Measurements from ENCODE around the gene PLPP4. TPM values are rescaled to one million over a fixed set of nuclear protein-coding genes. Genes with fewer than 3 reads are reported as not detected.

PLPP4 gene
- polyA plus RNA-seq (ENCODE audit: insufficient read depth in 1 of 5, insufficient read length in 5 of 5, low replicate concordance in 1 of 5) = under 1 TPM in 3 of 5 donors, not detected in 2; 0.13 to 0.21 (median 0.18) TPM
- long read RNA-seq, donor 1 = 0 reads
- long read RNA-seq, donor 2 = 0 reads
- long read RNA-seq, donor 3 = 0 reads
- long read RNA-seq, donor 4 = 0 reads
- long read RNA-seq, donor 5 = 0 reads
- long read RNA-seq, donor 6 = 0 reads
- long read RNA-seq, donor 7 = 0 reads
- long read RNA-seq, donor 8 = 0 reads

DNA sequence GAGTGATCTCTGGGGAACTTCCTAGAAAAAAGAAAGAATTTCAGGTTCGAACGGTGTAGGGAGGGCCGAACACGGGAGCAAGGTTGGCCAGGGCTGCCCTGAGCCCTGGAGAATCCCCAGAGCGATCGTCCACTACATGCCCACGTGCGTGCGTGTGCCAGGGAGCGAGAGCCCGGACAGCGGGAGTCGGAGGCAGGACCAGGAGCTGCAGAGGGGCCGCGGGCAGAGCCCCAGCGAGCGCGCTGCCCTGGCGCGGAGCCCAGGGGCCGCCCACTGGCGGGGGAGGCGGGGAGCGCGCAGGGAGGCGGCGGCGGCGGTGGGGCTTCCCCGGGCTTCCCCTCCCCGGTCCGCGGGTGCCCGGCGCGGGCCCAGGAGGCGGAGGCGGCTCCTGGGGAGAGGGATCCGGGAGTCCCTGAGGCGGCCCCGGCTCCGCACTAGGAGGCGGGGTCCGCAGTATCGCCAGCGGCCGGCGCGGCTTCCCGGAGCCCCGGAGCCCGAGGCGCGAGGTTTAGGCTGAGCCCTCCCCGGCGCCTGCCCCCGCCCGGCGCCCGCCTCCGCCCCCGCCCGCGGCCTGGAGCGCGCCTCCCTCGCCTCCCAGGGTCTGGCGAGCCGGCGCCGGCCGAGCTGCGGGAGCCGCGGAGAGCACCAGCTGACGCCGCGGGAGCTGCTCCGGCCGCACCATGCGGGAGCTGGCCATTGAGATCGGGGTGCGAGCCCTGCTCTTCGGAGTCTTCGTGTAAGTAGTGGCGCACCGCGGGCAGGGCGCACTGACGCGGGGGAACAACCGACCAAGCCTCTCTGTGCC lies at the start of gene PLPP4:
Gene PLPP4 (plus strand): TSS at position 602 of the 805 bp plus-strand sequence. CDS start 79 bp downstream, at position 681.
- peak; percentile 36 to 40 for DNase-seq

DNA sequence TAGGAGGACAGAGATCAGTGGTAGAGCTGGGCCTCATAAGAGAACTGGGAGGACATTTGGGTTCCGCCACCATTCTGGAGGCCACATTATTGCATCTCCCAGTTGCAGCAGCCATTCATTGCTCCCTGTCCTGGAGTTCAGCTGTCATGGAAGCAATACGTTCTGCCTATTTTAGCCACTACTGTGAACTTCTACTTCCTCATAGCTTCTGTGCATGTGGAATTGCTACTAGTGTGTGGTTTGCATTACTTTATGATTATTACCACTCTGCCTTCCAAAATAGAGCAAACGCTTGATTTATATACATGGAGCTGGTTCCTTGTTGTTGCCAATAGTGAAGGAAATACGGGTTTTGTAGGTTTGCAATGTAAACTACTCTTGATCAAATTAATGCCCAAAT lies 47.2 kb upstream of the PLPP4 start:
- DNase-seq = no peak

DNA sequence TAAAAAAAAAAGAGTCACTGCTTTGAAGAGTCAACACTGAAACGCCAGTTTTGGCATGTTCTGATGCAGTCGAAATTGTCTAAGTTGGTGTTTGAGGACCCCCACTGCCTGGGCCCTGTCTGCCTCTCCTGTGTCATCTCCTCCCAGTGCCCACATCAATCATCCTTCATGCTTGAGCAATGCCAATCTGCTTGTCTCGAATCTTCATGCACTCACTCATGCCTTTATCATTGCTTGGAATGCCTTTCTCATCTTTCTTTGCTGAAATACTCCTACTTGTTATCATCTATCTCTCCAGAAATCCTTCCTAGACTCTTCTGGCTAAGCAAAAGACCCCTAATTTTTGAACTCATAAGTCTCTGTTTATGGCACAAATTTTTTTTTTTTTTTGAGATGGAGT lies 42.1 kb upstream of the PLPP4 start:
- no peak for DNase-seq

DNA sequence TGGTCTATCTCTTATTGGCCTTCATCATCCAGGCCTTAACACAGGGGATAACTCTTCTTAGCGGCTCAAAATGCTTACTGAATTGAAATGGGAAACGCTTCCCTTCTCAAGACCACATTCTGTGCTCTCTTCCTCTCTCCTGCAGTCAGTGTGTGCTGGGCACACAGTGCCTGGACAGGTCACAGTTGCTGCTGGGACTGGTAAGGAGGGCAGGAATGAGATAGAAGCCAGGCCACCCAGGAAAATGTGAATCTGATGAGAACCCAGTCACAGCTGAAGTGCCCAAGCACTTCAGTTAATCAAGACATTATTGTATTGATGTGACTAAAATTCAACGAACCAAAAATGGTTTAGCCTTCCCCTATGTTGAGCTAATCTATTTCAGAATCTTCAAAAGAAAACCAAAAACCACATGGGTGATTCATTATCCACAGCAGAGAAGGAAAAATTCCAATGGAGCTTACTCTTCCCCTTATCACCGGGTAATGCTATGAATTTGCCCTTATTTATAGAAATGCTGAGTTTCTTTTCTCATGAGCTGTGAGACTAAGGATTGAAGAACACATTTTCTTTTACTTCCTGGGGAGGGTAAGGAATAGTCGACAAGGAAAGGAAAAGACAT lies 41.2 kb upstream of the PLPP4 start:
- no peak for DNase-seq

DNA sequence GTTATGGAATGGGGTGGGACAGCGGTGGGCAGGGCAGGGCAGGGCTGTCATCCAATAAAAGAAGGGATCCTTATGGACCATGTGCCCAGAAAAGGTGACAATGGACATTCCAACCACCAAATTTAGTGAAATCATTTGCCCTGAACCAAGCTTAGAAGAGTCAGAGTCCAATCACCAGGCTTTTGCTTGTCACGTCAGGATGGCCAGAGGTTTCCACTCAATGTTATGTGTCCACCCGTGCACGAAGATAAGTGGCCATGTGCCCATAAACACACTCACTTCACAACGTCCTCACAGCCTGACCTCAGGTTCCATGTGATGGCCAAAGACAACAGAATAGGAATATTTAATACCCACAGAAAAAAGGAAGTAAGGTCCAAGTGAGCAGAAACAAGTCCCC lies 36.6 kb upstream of the PLPP4 start:
- no peak for DNase-seq

DNA sequence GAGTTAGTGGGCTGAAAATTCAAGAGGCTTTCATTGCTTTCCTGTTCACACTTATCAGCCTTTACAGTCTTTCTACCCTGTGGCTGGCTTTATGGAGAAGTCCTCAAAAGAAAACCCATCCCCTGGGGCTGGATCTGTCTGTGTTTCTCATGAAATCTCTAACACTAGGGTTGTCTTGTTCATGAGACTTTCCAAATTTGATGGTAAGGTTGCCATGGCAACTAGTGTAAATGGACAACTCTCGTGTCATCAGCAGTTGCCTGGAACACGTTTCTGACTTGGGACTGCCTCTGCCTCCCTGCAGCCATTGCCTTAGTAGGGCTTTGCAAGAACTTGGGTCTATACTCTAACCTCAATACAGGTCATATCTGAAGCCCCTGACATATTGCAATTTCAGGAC lies 35.8 kb upstream of the PLPP4 start:
- no peak for DNase-seq

DNA sequence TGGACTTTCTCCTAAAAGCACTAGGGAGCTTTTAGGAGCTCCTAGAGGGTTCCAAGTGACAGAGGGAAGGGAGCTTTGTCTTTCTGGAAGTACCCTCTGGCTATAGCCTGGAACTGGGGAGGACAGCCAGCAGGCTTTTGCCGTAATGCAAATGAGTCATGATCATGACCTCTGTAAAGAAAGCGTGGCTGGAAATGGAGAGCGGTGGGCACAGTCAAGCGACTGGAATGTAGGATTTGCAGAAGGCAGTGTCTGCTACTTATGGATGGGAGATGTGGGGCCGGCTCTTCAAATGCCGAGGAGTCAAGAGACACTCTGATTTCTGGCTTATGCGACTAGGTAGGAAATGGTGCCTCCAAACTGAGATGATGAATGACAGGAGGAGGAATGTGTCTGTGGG lies 34.6 kb upstream of the PLPP4 start:
- no peak for DNase-seq

DNA sequence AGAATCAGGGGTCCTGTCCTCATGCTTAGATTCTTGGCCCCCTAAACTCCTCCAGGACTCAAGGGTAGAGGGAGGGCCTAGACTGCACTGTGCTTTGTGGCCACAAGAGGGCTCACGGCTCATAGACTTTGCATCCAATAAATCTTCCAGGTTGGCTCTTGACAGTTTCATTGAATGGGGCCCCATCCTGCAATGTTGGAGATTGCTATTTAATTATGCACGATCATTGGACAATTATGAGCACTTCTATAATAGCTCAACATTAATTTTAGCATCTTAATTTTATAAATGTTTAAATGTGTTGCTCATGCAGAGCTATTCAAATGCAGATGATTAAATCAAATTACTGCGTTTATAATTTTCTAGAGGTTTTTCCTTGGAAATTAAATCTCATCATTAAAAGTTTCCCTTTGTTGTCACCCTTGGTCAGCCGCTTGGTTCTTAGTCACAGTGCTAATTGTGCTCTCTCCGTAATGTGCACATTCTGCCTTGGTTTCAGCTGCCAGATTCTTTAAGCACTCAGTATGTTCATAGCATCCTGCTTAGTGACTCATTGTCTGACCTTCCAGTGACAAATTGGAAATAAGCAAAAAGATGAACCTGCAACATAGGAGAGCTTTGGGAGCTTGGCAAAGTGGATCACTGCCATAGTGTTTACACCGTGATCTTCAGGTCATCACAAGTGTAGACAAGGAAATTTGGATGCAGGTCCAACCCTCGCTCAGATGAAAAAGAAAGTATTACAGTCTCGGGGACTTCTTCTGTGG lies 33.4 kb upstream of the PLPP4 start:
- peak; percentile 8 for DNase-seq

DNA sequence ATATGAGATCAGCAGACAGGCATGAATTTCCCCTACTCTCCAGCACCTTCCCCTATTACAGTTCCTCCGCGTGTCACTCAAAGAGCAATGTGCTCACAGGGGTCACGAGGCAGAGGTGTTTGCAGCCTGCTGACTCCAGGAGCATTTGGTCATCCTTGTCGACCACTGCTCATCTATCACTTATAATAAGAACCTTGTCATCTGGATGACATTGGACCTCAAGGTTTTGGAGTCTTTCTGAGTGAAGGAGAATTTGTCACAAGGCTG lies 32.9 kb upstream of the PLPP4 start:
- no peak for DNase-seq

DNA sequence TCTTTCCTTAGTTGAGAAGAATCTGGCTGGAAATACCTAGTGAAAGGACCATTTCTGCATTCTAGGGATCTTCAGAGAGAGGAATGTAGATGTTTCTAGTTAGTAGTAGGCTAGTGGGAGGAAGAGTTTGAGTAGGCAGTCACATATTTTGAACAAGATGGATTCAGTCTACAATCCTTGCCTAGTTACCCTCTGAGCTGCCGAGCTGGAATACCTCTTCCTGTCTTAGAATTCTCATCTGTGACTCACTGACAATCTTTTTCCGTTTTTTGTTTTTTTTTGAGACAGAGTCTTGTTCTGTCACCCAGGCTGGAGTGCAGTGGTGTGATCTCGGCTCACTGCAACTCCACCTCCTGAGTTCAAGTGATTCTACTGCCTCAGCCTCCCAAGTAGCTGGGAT lies 30.7 kb upstream of the PLPP4 start:
- DNase-seq = no peak

DNA sequence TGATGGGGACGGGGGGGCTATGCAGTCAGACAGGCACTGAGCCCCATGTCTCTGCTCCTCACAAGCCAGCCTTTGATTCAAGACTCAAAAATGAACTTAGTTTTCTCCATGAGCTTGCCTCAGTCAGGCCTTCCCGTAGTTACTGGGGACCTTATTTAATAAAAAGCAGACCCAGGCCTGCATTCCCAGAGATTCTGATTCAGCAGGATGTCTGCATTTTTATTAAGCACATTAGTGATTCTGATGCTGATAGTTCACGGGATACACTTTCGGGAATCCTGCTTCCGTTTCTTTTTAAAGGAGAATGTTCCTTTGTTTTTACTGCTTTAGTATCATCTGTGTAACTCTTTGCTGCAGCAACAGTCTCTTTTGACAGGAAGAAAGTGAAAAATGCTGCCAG lies 28.3 kb upstream of the PLPP4 start:
- DNase-seq = no peak

DNA sequence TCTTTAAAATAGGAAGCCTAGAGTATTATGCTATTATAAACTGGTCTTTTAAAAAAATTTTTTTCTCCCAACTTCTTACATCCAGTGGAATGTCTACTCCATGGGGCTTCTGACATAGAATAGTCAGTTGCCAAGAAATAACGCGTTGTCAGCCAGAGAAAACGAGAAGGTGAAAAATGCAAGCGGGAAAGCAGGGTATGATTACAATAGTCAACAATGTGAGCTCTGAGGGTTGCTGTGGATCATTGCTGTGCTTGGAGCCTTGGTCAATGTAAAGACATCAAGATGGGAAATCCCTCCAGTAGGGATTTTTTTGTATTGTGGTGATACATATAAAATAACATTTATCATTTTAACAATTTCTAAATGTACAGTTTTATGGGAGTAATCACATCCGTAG lies 27.6 kb upstream of the PLPP4 start:
- no peak for DNase-seq

DNA sequence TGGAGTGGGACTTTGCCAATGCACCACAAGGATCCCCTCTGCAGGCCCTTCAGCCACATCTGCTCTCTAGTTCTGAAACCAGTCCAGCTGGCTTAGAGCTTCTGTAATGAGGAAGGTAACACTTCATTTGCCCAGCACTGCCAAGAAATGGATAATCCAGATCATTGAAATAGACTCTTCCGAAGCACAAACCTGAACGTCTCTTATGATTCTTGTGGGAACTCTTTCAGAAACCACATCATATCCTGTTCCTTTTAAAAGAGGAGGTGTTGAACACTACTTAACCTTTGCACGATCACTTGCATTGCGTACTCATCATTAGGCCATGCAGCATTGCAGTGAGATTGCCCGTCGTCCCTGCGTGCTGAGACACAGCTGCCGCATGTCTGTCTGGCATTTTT lies 25.8 kb upstream of the PLPP4 start:
- peak; percentile 15 for DNase-seq

DNA sequence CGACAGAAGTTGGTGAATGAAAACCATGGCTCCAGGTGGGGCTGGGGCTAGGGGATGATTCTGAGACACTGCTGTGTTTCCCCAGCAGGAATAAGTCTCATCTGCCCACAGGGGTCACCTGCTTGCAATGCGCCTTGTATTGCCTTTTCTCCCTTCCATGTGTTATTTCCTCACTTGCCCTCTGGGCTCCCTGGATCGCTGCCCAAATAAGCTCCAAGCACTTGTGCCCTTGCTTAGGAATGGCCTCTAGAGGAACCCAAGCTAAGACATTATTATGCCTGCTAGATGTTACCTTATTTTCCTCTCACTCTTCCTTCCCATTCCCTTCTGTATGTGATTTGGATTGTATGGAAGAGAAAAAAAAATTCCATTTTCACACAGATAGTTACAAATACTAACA lies 24.8 kb upstream of the PLPP4 start:
- DNase-seq = no peak

DNA sequence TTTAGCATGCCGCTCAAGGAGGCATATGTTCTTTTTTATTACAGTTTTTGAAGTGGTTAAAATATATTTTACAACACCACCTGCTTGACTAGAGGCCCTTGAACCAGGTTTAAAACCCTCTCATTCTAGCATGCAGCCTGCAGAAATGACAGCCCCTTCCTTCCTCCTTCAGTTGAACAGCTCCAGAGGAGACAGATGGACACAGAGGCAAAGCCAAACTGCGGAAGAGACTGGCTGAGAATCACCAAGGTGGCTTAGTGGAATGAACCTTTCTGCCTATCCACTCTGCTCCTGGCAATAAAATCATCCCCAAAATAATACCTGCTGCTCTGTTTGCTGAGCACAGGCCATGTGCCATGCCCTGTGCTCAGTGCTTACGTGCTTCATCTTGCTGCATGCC lies 23.9 kb upstream of the PLPP4 start:
- DNase-seq = no peak

DNA sequence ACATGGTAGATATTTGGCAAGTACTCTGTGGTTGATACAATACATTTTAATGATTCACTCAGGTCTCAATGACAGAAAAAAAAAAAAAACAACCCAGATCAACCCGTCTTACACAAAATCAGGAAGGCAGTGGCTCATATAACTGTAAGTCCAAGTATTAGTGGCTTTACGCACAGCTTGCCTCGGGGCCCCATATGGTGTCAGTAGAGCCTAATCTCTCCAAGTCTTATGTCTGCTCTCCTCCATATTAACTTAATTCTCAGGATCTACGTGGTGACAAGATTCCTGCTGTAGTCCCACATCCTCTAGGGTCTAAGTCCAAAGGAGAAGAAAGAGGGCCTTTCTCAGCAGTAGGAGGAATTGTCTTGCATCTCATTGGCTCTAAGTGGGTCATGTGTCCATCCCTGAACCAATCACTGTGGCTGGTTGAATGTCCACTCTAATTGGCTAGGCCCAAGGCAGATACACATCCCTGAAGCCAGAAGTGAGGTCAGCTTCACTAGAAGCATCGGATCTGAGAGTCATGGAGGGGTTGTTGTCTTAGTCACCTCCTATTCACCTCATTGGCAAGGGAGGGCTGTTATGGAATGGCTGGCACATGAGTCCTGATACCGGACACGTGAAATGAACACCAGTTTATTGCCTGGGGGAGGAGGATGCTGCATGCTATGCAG lies 20.5 kb upstream of the PLPP4 start:
- no peak for DNase-seq

DNA sequence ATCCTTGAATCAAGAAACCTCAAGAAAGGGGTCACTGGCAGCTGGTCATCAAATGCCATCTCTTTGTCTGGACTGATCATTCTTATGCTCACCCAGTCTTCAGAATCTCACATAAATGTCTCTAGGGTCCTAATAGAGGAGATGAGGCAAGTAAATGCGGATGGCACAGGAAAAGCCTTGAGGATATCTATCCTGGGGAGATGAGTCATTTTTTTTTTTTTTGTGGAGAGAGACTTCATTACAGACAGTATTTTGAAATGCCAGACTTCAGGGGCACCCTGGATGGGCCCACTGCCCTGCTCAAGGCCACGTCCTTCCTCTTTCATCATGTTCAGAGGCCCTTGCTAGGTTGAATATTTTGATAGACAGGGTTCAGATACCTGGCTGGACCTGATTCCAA lies 19.5 kb upstream of the PLPP4 start:
- no peak for DNase-seq

DNA sequence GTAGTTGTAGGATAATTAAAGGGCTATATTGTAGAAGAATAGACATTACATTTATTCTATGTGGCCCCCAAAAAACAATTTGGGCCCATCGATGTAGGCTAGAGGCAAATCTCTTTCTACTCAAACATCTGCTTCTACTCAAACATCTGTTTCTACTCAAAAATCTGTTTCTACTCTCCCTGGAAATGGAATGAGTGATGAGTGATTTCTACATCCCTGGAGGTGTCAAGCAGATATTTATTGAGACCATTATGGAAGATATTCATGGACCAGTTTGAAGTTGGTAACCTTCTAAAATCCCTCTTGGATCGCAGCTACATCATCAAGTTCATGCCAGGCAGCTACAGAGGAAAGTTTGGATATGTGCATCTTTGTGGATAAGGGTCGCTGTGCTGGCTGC lies 5.1 kb upstream of the PLPP4 start:
- no peak for DNase-seq

DNA sequence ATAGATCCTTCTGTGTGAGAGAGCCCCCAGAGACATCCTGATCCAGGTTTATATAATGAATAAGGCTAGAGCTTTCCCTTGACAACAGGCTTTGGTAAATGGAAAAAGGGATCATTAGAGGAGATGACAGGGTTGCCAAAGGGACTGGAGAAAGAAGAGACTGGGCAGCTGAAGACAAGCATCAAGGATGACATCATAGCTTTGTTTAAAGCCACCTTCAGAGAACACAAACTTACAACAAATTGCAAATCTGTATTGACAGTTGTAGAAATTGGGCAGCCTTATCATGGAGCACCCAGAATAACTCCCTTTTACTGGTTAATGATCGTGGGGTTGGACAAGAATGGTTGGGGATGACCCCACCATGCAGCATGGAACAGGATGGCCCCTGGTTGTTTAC lies 3.7 kb upstream of the PLPP4 start:
- DNase-seq = no peak

DNA sequence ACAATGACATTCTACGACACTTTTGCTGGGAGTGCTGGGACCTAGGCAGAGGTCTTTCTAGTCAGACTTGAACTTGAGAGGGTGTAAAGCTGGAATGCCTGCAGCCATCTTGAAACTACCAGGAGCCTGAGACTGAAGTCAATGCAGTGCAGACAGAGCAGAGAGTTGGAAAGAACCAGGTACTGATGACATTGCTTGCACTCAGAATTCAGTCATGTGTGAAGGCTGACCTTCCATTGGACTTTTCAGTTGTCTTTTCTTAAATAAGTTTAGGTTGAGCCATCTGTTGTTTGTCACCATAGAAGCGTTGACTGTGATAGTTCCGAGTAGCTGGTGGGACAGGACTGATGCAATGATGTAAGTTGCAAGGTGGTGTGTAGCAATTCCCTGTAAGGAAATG lies 3.1 kb upstream of the PLPP4 start:
- DNase-seq = no peak

DNA sequence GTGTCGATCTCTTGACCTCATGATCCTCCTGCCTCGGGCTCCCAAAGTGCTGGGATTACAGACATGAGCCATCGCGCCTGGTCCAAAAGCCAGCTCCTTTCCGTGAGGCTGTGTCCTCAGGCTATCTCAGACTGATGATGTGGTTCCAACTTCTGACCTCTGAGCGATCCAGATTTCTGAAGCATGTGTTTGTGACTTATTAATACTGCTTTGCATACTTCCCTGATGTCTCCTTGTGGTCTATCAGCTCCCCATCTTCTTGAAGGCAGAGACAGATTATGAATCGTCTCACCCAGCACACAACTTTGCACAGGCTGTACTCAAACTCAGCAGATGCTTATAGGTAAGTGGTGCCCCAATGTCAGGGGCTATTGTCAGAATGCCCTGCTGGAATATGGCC lies 2.0 kb upstream of the PLPP4 start:
- DNase-seq = no peak

DNA sequence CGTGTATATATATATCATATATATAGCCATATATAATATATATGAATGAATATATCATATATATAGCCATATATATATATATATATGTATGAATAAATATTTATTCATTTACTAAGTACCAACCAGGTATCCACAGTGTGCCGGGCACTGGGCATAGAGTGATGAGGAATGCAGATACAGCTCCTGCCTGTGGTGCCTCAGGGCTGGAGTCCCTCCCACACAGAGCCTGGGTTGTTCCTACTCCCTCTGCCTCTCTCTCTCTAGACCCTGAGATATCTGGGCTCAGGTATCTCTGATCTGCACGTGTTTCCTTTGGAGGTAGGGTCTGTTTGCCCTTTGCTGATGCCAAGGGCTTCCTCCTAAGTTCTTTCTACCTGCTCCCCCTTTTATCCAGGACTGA lies 1.4 kb upstream of the PLPP4 start:
- no peak for DNase-seq
